Glutamatergic neuron (in vitro differentiated cells): Measurements from ENCODE around the gene POLE. TPM values are rescaled to one million over a fixed set of nuclear protein-coding genes. Genes with fewer than 3 reads are reported as not detected.

ENCODE experiments used
- DNase-seq: peaks from one replicate; pipeline ENCODE4 v3.0.0; 2022
- H3K27ac Mint-ChIP-seq: one replicate; pipeline ENCODE4 v1.8.0; 2020; ENCODE audit warnings: mild to moderate bottlenecking, mixed read lengths, inconsistent platforms; ENCODE audit not compliant: unreplicated experiment
- H3K27me3 Mint-ChIP-seq: one replicate; pipeline ENCODE4 v1.8.0; 2020; ENCODE audit warnings: mild to moderate bottlenecking, moderate library complexity, mixed read lengths, inconsistent platforms; ENCODE audit not compliant: unreplicated experiment
- H3K36me3 Mint-ChIP-seq: one replicate; pipeline ENCODE4 v1.8.0; 2020; ENCODE audit warnings: mild to moderate bottlenecking, mixed read lengths, inconsistent platforms; ENCODE audit not compliant: unreplicated experiment
- H3K4me1 Mint-ChIP-seq: one replicate; pipeline ENCODE4 v1.8.0; 2020; ENCODE audit warnings: mild to moderate bottlenecking, low read depth, mixed read lengths, inconsistent platforms; ENCODE audit not compliant: unreplicated experiment
- H3K4me3 Mint-ChIP-seq: one replicate; pipeline ENCODE4 v1.8.0; 2020; ENCODE audit warnings: mild to moderate bottlenecking, mixed read lengths, inconsistent platforms; ENCODE audit not compliant: unreplicated experiment
- H3K9me3 Mint-ChIP-seq: one replicate; pipeline ENCODE4 v1.8.0; 2020; ENCODE audit warnings: mild to moderate bottlenecking, moderate library complexity, mixed read lengths, inconsistent platforms; ENCODE audit not compliant: unreplicated experiment
- CTCF ChIP-seq: fragments of 200-600 bp; sonication (generic); IDR thresholded peaks from one replicate; pipeline ENCODE4 v1.5.0; 2021; ENCODE audit not compliant: partially characterized antibody, unreplicated experiment
- total RNA-seq: library from RNA; stranded (reverse); fragmentation: NEBNext Ultra II Directional; extraction: Animal tissue kit (Norgen Biotek cat#: 25700); gene quantifications from one replicate; pipeline ENCODE4 v1.2.1, GENCODE V29; 2021; ENCODE audit not compliant: unreplicated experiment

The POLE gene
- total RNA-seq, 1 donor from 2014 or later = 38.6 TPM

- H3K27ac Mint-ChIP-seq = no peak overlapping the region
- peak; percentile 55 for DNase-seq
- peak overlapping the region; percentile 78 for H3K4me3 Mint-ChIP-seq
- no peaks in the 10 kb centered on the region for H3K36me3 Mint-ChIP-seq
- H3K9me3 Mint-ChIP-seq = peaks cover 9% of the 10 kb centered on the region
- H3K4me1 Mint-ChIP-seq = peaks cover 3% of the 10 kb centered on the region
- TF ChIP-seq CTCF = no peak
- peaks cover 5% of the 10 kb centered on the region for H3K27me3 Mint-ChIP-seq
These were observed 24.1 kb upstream of the POLE start for GRCh38 chr12:132711080-132711843.

- Mint-ChIP-seq H3K9me3 (peaks cover 9% of the 10 kb centered on the region), H3K4me3 (peak within 1 kb of the TSS; percentile 98), H3K27me3 (peaks cover 5% of the 10 kb centered on the region), H3K4me1 (peaks cover 3% of the 10 kb centered on the region), H3K36me3 (no peaks in the 10 kb centered on the region), H3K27ac (peak within 1 kb of the TSS; percentile 93)
- TF ChIP-seq CTCF = no peak
- DNase-seq = peak; percentile 83
These were observed 23.4 kb upstream of the POLE start, which contains the start of gene PGAM5 for GRCh38 chr12:132710405-132711079. PGAM5 (plus strand) TSS chr12:132710842; CDS start chr12:132710877, 35 bp downstream.

GRCh38 chr12:132710043-132710404 lies 22.9 kb upstream of the POLE start:
- Mint-ChIP-seq H3K4me1 (peaks cover 3% of the 10 kb centered on the region), H3K36me3 (no peaks in the 10 kb centered on the region), H3K27me3 (peaks cover 5% of the 10 kb centered on the region), H3K27ac (peak overlapping the region; percentile 93), H3K9me3 (peaks cover 9% of the 10 kb centered on the region), H3K4me3 (peak overlapping the region; percentile 98)
- DNase-seq = peak; percentile 45
- no peak for TF ChIP-seq CTCF

- no peak for DNase-seq
- Mint-ChIP-seq H3K27me3 (peaks cover 5% of the 10 kb centered on the region), H3K4me1 (peaks cover 6% of the 10 kb centered on the region), H3K4me3 (no peak overlapping the region), H3K36me3 (no peaks in the 10 kb centered on the region), H3K27ac (no peak overlapping the region), H3K9me3 (peaks cover 10% of the 10 kb centered on the region)
- TF ChIP-seq CTCF = no peak
These were observed 21.0 kb upstream of the POLE start for GRCh38 chr12:132708150-132708549.

- Mint-ChIP-seq H3K27ac (no peak overlapping the region), H3K36me3 (no peaks in the 10 kb centered on the region), H3K4me3 (no peak overlapping the region), H3K4me1 (peaks cover 9% of the 10 kb centered on the region), H3K9me3 (peaks cover 11% of the 10 kb centered on the region), H3K27me3 (peaks cover 5% of the 10 kb centered on the region)
- no peak for TF ChIP-seq CTCF
- no peak for DNase-seq
These were observed 20.1 kb upstream of the POLE start for GRCh38 chr12:132707241-132707640.
